ENCODE data around the gene ABL1.

DNA sequence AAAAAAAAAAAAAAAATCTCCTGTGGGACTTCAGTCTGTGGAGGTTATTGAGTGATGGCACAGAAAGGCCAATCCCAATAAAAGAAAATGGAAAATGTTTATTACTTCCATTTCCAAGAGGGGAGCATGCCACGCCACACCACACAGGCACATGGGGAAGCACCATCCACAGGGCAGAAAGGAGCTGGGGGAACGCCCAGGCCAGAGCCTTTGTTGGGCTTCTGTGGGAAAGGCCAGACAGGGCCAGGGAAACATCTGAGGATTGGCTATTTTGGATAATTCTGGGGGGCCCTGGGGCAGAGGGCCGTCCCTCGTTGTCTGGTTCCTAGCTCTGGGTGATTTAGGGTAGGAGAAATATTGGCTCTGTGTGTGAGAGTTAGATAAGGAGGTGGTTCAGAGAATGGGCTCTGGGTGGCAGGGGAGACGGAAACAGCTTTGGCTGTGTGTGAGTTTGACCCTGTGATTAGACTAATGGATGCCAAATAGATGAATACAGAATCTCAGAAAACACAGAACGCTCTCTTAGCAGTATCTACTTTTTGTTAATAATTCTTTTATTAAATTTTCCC lies 49.0 kb upstream of the ABL1 start:
- TF ChIP-seq, protein P1, sequence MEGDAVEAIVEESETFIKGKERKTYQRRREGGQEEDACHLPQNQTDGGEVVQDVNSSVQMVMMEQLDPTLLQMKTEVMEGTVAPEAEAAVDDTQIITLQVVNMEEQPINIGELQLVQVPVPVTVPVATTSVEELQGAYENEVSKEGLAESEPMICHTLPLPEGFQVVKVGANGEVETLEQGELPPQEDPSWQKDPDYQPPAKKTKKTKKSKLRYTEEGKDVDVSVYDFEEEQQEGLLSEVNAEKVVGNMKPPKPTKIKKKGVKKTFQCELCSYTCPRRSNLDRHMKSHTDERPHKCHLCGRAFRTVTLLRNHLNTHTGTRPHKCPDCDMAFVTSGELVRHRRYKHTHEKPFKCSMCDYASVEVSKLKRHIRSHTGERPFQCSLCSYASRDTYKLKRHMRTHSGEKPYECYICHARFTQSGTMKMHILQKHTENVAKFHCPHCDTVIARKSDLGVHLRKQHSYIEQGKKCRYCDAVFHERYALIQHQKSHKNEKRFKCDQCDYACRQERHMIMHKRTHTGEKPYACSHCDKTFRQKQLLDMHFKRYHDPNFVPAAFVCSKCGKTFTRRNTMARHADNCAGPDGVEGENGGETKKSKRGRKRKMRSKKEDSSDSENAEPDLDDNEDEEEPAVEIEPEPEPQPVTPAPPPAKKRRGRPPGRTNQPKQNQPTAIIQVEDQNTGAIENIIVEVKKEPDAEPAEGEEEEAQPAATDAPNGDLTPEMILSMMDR (IDR thresholded peaks at IDR 0.05; ENCODE audit: poor library complexity, severe bottlenecking): no peak
- no peak for TF ChIP-seq SMC3 (conservative IDR thresholded peaks at IDR 0.05; ENCODE audit: poor library complexity)
- no peak for TF ChIP-seq EZH2 (IDR thresholded peaks at IDR 0.05; ENCODE audit: borderline replicate concordance, insufficient read depth, low read length, poor library complexity, severe bottlenecking)
- TF ChIP-seq POLR2AphosphoS5 (IDR thresholded peaks at IDR 0.05): no peak
- TF ChIP-seq, protein P2, sequence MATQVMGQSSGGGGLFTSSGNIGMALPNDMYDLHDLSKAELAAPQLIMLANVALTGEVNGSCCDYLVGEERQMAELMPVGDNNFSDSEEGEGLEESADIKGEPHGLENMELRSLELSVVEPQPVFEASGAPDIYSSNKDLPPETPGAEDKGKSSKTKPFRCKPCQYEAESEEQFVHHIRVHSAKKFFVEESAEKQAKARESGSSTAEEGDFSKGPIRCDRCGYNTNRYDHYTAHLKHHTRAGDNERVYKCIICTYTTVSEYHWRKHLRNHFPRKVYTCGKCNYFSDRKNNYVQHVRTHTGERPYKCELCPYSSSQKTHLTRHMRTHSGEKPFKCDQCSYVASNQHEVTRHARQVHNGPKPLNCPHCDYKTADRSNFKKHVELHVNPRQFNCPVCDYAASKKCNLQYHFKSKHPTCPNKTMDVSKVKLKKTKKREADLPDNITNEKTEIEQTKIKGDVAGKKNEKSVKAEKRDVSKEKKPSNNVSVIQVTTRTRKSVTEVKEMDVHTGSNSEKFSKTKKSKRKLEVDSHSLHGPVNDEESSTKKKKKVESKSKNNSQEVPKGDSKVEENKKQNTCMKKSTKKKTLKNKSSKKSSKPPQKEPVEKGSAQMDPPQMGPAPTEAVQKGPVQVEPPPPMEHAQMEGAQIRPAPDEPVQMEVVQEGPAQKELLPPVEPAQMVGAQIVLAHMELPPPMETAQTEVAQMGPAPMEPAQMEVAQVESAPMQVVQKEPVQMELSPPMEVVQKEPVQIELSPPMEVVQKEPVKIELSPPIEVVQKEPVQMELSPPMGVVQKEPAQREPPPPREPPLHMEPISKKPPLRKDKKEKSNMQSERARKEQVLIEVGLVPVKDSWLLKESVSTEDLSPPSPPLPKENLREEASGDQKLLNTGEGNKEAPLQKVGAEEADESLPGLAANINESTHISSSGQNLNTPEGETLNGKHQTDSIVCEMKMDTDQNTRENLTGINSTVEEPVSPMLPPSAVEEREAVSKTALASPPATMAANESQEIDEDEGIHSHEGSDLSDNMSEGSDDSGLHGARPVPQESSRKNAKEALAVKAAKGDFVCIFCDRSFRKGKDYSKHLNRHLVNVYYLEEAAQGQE (IDR thresholded peaks at IDR 0.05; ENCODE audit: borderline replicate concordance): no peak
- TF ChIP-seq TAF1 (IDR thresholded peaks at IDR 0.05; ENCODE audit: low read depth): no peak
- no peak for TF ChIP-seq RAD21 (conservative IDR thresholded peaks at IDR 0.05)
- no peak for TF ChIP-seq EP300 (conservative IDR thresholded peaks at IDR 0.05; ENCODE audit: poor library complexity, severe bottlenecking)

All from neural cell (in vitro differentiated cells).